HG02840 (cell line): Measurements from ENCODE around the gene PTPRD.

Experiments used
- ATAC-seq: cut with Tn5 transposase; IDR thresholded peaks from one replicate; pipeline ENCODE4 v1.9.1; 2021; ENCODE audit warnings: mild to moderate bottlenecking, moderate library complexity, moderate number of reproducible peaks; ENCODE audit not compliant: unreplicated experiment, low FRiP score

The PTPRD gene

GRCh38 chr9:8685825-8686224 lies 1927.0 kb downstream of the PTPRD start:
- ATAC-seq: no peak

- ATAC-seq: no peak
These were observed 1927.7 kb downstream of the PTPRD start for GRCh38 chr9:8684978-8685708.

GRCh38 chr9:8683496-8683895 lies 1929.3 kb downstream of the PTPRD start:
- no peak for ATAC-seq

- no peak for ATAC-seq
These were observed 1932.1 kb downstream of the PTPRD start for GRCh38 chr9:8680658-8681057.

GRCh38 chr9:8680157-8680556 lies 1932.6 kb downstream of the PTPRD start:
- no peak for ATAC-seq

GRCh38 chr9:8679371-8679822 lies 1933.4 kb downstream of the PTPRD start:
- ATAC-seq: no peak

GRCh38 chr9:8677741-8678140 lies 1935.1 kb downstream of the PTPRD start:
- no peak for ATAC-seq

- no peak for ATAC-seq
These were observed 1938.3 kb downstream of the PTPRD start for GRCh38 chr9:8674536-8674935.

- no peak for ATAC-seq
These were observed 1939.0 kb downstream of the PTPRD start for GRCh38 chr9:8673830-8674229.

- ATAC-seq: no peak
These were observed 1942.1 kb downstream of the PTPRD start for GRCh38 chr9:8670751-8671150.

GRCh38 chr9:8668751-8669150 lies 1944.1 kb downstream of the PTPRD start:
- ATAC-seq: no peak

- ATAC-seq: no peak
These were observed 1944.6 kb downstream of the PTPRD start for GRCh38 chr9:8668231-8668630.

- no peak for ATAC-seq
These were observed 1946.7 kb downstream of the PTPRD start for GRCh38 chr9:8666060-8666459.

GRCh38 chr9:8660383-8660782 lies 1952.4 kb downstream of the PTPRD start:
- no peak for ATAC-seq

GRCh38 chr9:8659108-8659507 lies 1953.7 kb downstream of the PTPRD start:
- ATAC-seq: no peak

- ATAC-seq: no peak
These were observed 1957.7 kb downstream of the PTPRD start for GRCh38 chr9:8655071-8655470.

GRCh38 chr9:8653855-8654254 lies 1958.9 kb downstream of the PTPRD start:
- ATAC-seq: no peak

- no peak for ATAC-seq
These were observed 1959.7 kb downstream of the PTPRD start for GRCh38 chr9:8653111-8653510.

GRCh38 chr9:8652255-8652654 lies 1960.5 kb downstream of the PTPRD start:
- no peak for ATAC-seq

GRCh38 chr9:8651846-8652215 lies 1961.0 kb downstream of the PTPRD start:
- no peak for ATAC-seq

- ATAC-seq: no peak
These were observed 1961.5 kb downstream of the PTPRD start for GRCh38 chr9:8651070-8651845.

GRCh38 chr9:8649807-8650206 lies 1963.0 kb downstream of the PTPRD start:
- ATAC-seq: no peak
